Measurements from ENCODE around the gene FAM98C.

GRCh38 chr19:38388349-38389100 is 14.4 kb upstream of the FAM98C start, which contains the start of gene SPRED3:
- TF ChIP-seq RBFOX2 (IDR thresholded peaks at IDR 0.05; ENCODE audit: low read depth, low read length) (no peak), STAT6 (CRISPR knock-in tag; IDR thresholded peaks at IDR 0.05; ENCODE audit: borderline replicate concordance) (no peak), NR3C1 (CRISPR knock-in tag; IDR thresholded peaks at IDR 0.05) (no peak), TAF15 (IDR thresholded peaks at IDR 0.05; ENCODE audit: low read depth, low read length, poor library complexity, severe bottlenecking) (no peak), MTF2 (CRISPR knock-in tag; IDR thresholded peaks at IDR 0.05; ENCODE audit: borderline replicate concordance) (no peak), YY1 (IDR thresholded peaks at IDR 0.05; ENCODE audit: insufficient read depth, insufficient replicate concordance, low read depth, low read length) (no peak), ESRRA (CRISPR knock-in tag; IDR thresholded peaks at IDR 0.05; ENCODE audit: low read depth) (no peak), ZZZ3 (CRISPR knock-in tag; IDR thresholded peaks at IDR 0.05; ENCODE audit: borderline replicate concordance) (no peak), ZNF3 (CRISPR knock-in tag; IDR thresholded peaks at IDR 0.05) (no peak), KDM5A (IDR thresholded peaks at IDR 0.05; ENCODE audit: borderline replicate concordance, low read length) (no peak), DNMT1 (CRISPR knock-in tag; IDR thresholded peaks at IDR 0.05) (no peak), MTA3 (CRISPR knock-in tag; IDR thresholded peaks at IDR 0.05) (no peak)
- TF ChIP-seq, protein P1, sequence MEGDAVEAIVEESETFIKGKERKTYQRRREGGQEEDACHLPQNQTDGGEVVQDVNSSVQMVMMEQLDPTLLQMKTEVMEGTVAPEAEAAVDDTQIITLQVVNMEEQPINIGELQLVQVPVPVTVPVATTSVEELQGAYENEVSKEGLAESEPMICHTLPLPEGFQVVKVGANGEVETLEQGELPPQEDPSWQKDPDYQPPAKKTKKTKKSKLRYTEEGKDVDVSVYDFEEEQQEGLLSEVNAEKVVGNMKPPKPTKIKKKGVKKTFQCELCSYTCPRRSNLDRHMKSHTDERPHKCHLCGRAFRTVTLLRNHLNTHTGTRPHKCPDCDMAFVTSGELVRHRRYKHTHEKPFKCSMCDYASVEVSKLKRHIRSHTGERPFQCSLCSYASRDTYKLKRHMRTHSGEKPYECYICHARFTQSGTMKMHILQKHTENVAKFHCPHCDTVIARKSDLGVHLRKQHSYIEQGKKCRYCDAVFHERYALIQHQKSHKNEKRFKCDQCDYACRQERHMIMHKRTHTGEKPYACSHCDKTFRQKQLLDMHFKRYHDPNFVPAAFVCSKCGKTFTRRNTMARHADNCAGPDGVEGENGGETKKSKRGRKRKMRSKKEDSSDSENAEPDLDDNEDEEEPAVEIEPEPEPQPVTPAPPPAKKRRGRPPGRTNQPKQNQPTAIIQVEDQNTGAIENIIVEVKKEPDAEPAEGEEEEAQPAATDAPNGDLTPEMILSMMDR (CRISPR knock-in tag; IDR thresholded peaks at IDR 0.05): no peak
- TF ChIP-seq, protein P2, sequence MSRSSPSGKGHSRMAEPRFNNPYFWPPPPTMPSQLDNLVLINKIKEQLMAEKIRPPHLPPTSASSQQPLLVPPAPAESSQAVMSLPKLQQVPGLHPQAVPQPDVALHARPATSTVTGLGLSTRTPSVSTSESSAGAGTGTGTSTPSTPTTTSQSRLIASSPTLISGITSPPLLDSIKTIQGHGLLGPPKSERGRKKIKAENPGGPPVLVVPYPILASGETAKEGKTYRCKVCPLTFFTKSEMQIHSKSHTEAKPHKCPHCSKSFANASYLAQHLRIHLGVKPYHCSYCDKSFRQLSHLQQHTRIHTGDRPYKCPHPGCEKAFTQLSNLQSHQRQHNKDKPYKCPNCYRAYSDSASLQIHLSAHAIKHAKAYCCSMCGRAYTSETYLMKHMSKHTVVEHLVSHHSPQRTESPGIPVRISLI (CRISPR knock-in tag; IDR thresholded peaks at IDR 0.05; ENCODE audit: borderline replicate concordance): no peak
